Neural cell (in vitro differentiated cells): Measurements from ENCODE around the gene CYP27B1. TPM values are rescaled to one million over a fixed set of nuclear protein-coding genes. Genes with fewer than 3 reads are reported as not detected.

ENCODE experiments used
- H2AFZ ChIP-seq: fragments of 200-600, 300-800 bp; sonication (generic), shearing (Covaris generic); 2 replicates; pipeline ENCODE4 v1.6.0; 2014; ENCODE audit warnings: low read depth, mild to moderate bottlenecking, antibody characterized with exemption, low read length, moderate library complexity
- H3F3A ChIP-seq: fragments of 200-600 bp; shearing (Covaris generic); 2 replicates; pipeline ENCODE4 v1.6.1; 2016; ENCODE audit warnings: mild to moderate bottlenecking, moderate library complexity, mixed read lengths, antibody characterized with exemption, low read length; ENCODE audit not compliant: insufficient read depth, poor library complexity, severe bottlenecking
- H3K27ac ChIP-seq: fragments of 200-600, 300-800 bp; sonication (generic), shearing (Covaris generic); 2 replicates; pipeline ENCODE4 v1.5.1; 2014; ENCODE audit warnings: mild to moderate bottlenecking, low read length, moderate library complexity
- H3K27me3 ChIP-seq: fragments of 300-800, 200-600 bp; sonication (generic), shearing (Covaris generic); 2 replicates; pipeline ENCODE4 v1.6.0; 2014; ENCODE audit warnings: mild to moderate bottlenecking, low read depth, low read length, moderate library complexity; ENCODE audit not compliant: insufficient read depth
- H3K36me3 ChIP-seq: fragments of 300-800, 200-600 bp; sonication (generic), shearing (Covaris generic); 2 replicates; pipeline ENCODE4 v1.5.1; 2014; ENCODE audit warnings: mild to moderate bottlenecking, antibody characterized with exemption, low read length, moderate library complexity; ENCODE audit not compliant: insufficient read depth
- H3K4me2 ChIP-seq: fragments of 300-800, 200-600 bp; sonication (generic), shearing (Covaris generic); 2 replicates; pipeline ENCODE4 v1.6.0; 2014; ENCODE audit warnings: mild to moderate bottlenecking, low read length
- H3K4me3 ChIP-seq: fragments of 300-800, 200-600 bp; sonication (generic), shearing (Covaris generic); 2 replicates; pipeline ENCODE4 v1.5.1; 2014; ENCODE audit warnings: mild to moderate bottlenecking, low read length, moderate library complexity
- H3K79me2 ChIP-seq: fragments of 200-600 bp; shearing (Covaris generic); replicated peaks from 2 replicates; pipeline ENCODE4 v1.6.0; 2014; ENCODE audit warnings: mild to moderate bottlenecking, low read length, moderate library complexity; ENCODE audit not compliant: insufficient read depth
- H3K9ac ChIP-seq: fragments of 300-800, 200-600 bp; sonication (generic), shearing (Covaris generic); 2 replicates; pipeline ENCODE4 v1.6.1; 2016; ENCODE audit warnings: mild to moderate bottlenecking, low read length, mixed read lengths
- H3K9me2 ChIP-seq: fragments of 200-600 bp; shearing (Covaris generic); 2 replicates; pipeline ENCODE4 v1.6.1; 2016; ENCODE audit warnings: mild to moderate bottlenecking, low read length, mixed read lengths; ENCODE audit not compliant: insufficient read depth
- H3K9me3 ChIP-seq: fragments of 200-600, 300-800 bp; sonication (generic), shearing (Covaris generic); 2 replicates; pipeline ENCODE4 v1.6.1; 2016; ENCODE audit warnings: mild to moderate bottlenecking, mixed run types, low read length, moderate library complexity, mixed read lengths
- H4K20me1 ChIP-seq: fragments of 200-600 bp; shearing (Covaris generic); 2 replicates; pipeline ENCODE4 v1.6.1; 2016; ENCODE audit warnings: mild to moderate bottlenecking, mixed run types; ENCODE audit not compliant: insufficient read depth
- EP300 ChIP-seq: fragments of 450-650 bp; conservative IDR thresholded peaks from 2 replicates; pipeline ENCODE4 v1.6.1; 2014; ENCODE audit warnings: antibody characterized with exemption, mild to moderate bottlenecking, moderate library complexity; ENCODE audit not compliant: poor library complexity, severe bottlenecking
- EZH2 ChIP-seq: fragments of 200-600, 300-800 bp; shearing (Covaris generic), sonication (generic); IDR thresholded peaks from 2 replicates; pipeline ENCODE4 v1.6.1; 2014; ENCODE audit warnings: antibody characterized with exemption, low read length, borderline replicate concordance, mild to moderate bottlenecking; ENCODE audit not compliant: insufficient read depth, poor library complexity, severe bottlenecking
- MXI1 ChIP-seq: fragments of 450-650 bp; conservative IDR thresholded peaks from 2 replicates; pipeline ENCODE4 v1.6.1; 2014; ENCODE audit warnings: antibody characterized with exemption, mild to moderate bottlenecking; ENCODE audit not compliant: poor library complexity, severe bottlenecking
- POLR2AphosphoS5 ChIP-seq: IDR thresholded peaks from 2 replicates; pipeline ENCODE4 v1.6.1; 2012
- RAD21 ChIP-seq: fragments of 450-650 bp; conservative IDR thresholded peaks from 2 replicates; pipeline ENCODE4 v1.6.1; 2014; ENCODE audit warnings: antibody characterized with exemption, mild to moderate bottlenecking, moderate library complexity
- SMC3 ChIP-seq: fragments of 450-650 bp; conservative IDR thresholded peaks from 2 replicates; pipeline ENCODE4 v1.6.1; 2014; ENCODE audit warnings: antibody characterized with exemption, mild to moderate bottlenecking, moderate library complexity; ENCODE audit not compliant: poor library complexity
- TAF1 ChIP-seq: IDR thresholded peaks from 2 replicates; pipeline ENCODE4 v1.6.1; 2012; ENCODE audit warnings: low read depth
- polyA plus RNA-seq: library from polyadenylated mRNA; depleted of rRNA; stranded (reverse); fragments of >200 nt; gene quantifications from 2 replicates; pipeline ENCODE4 v1.2.3, GENCODE V29; 2014
- TF ChIP-seq, protein P1 (sequence below): IDR thresholded peaks from 2 replicates; pipeline ENCODE4 v1.6.1; 2012; ENCODE audit warnings: borderline replicate concordance
- TF ChIP-seq, protein P2 (sequence below): fragments of 450-650 bp; IDR thresholded peaks from 2 replicates; pipeline ENCODE4 v1.5.1; 2014; ENCODE audit warnings: antibody characterized with exemption, mild to moderate bottlenecking, moderate library complexity; ENCODE audit not compliant: poor library complexity, severe bottlenecking

CYP27B1 gene
- polyA plus RNA-seq, 1 donor from 2014 or later, result 1.4 TPM

DNA sequence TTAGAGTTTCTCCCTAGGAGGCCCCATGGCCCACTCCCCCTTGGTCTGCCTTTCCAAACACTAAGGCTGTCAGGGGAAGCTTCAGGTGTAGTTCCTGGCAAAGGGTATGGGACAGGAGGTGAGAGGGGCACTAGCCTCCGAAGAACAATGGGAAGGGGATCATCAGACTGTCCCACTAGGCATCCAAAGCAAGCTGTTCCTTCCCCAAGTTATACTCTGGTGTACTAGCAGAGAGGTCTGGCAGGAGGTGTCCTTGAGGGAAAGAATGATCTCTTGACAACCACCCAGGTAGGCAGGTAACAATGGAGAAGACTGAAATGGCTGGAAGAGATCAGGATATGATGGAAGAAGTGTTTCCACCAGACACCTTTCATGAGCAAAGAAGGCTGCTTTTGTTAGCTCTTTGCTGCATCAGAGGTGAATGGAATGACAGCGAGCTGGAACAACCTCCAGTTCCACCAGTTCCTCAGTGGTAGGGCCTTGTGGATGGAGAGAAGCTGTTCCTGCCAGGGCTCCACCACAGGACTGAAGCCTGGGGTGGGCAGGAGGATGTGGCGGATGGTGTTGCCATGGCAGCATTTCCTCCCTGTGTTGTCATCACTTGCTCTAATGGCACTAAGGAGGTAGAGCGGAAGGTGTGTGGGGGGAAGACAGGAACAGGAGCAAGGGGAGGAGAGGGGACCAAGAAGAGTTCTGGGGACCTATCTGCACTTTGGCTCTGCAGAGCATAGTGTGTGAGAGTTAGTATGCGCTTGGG, 26.0 kb downstream of the CYP27B1 start:
- peak overlapping the region; percentile 15 for H3K9ac ChIP-seq
- no peaks in the 10 kb centered on the region for H3K9me3 ChIP-seq
- H3K27me3 ChIP-seq, result peaks cover 23% of the 10 kb centered on the region
- no peak for TF ChIP-seq RAD21
- TF ChIP-seq, protein P1, sequence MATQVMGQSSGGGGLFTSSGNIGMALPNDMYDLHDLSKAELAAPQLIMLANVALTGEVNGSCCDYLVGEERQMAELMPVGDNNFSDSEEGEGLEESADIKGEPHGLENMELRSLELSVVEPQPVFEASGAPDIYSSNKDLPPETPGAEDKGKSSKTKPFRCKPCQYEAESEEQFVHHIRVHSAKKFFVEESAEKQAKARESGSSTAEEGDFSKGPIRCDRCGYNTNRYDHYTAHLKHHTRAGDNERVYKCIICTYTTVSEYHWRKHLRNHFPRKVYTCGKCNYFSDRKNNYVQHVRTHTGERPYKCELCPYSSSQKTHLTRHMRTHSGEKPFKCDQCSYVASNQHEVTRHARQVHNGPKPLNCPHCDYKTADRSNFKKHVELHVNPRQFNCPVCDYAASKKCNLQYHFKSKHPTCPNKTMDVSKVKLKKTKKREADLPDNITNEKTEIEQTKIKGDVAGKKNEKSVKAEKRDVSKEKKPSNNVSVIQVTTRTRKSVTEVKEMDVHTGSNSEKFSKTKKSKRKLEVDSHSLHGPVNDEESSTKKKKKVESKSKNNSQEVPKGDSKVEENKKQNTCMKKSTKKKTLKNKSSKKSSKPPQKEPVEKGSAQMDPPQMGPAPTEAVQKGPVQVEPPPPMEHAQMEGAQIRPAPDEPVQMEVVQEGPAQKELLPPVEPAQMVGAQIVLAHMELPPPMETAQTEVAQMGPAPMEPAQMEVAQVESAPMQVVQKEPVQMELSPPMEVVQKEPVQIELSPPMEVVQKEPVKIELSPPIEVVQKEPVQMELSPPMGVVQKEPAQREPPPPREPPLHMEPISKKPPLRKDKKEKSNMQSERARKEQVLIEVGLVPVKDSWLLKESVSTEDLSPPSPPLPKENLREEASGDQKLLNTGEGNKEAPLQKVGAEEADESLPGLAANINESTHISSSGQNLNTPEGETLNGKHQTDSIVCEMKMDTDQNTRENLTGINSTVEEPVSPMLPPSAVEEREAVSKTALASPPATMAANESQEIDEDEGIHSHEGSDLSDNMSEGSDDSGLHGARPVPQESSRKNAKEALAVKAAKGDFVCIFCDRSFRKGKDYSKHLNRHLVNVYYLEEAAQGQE, result peak; percentile 29
- peak; percentile 51 for TF ChIP-seq EP300
- peak; percentile 27 for TF ChIP-seq MXI1
- TF ChIP-seq SMC3, result no peak
- TF ChIP-seq EZH2, result no peak
- TF ChIP-seq TAF1, result no peak
- peak; percentile 86 for TF ChIP-seq POLR2AphosphoS5
- TF ChIP-seq, protein P2, sequence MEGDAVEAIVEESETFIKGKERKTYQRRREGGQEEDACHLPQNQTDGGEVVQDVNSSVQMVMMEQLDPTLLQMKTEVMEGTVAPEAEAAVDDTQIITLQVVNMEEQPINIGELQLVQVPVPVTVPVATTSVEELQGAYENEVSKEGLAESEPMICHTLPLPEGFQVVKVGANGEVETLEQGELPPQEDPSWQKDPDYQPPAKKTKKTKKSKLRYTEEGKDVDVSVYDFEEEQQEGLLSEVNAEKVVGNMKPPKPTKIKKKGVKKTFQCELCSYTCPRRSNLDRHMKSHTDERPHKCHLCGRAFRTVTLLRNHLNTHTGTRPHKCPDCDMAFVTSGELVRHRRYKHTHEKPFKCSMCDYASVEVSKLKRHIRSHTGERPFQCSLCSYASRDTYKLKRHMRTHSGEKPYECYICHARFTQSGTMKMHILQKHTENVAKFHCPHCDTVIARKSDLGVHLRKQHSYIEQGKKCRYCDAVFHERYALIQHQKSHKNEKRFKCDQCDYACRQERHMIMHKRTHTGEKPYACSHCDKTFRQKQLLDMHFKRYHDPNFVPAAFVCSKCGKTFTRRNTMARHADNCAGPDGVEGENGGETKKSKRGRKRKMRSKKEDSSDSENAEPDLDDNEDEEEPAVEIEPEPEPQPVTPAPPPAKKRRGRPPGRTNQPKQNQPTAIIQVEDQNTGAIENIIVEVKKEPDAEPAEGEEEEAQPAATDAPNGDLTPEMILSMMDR, result no peak
- H3F3A ChIP-seq, result no peaks in the 10 kb centered on the region
- peaks cover 15% of the 10 kb centered on the region for H4K20me1 ChIP-seq
- no peak overlapping the region for H2AFZ ChIP-seq
- no peaks in the 10 kb centered on the region for H3K79me2 ChIP-seq
- H3K9me2 ChIP-seq, result no peaks in the 10 kb centered on the region
- H3K36me3 ChIP-seq, result no peaks in the 10 kb centered on the region
- peak overlapping the region; percentile 47 for H3K27ac ChIP-seq
- H3K4me3 ChIP-seq, result peak overlapping the region; percentile 32
- no peak overlapping the region for H3K4me2 ChIP-seq

DNA sequence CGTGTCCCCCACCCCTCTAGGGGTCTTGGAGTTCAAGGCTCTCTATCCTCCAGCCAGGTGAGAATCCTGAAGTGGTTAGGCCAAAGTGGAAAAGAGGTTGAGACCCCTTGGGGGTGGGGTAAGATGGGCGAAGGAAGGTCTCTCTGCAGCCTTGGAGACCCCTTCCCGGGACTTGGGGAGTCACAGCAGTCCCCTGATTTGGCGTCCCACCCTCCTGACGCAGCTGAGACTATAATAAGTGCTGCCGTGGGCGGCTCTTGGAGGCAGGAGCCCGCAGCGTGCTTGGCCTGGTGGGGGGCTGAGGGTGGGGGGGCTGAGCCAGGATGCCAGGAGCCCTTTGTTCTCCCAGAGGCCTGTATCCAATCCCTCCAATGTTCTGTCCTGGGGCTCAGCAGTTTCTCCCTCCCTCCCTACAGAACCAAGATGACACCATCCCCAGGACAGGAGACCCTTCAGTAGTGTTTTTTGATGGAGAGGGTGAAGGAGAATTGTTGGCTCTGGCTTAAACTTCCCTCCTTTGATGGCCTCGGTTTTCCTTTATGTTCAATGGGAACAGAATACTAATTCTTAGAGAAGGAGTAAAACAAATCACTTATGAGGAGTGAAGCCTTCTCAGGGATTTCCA, 26.9 kb downstream of the CYP27B1 start:
- Histone ChIP-seq H3K79me2 (no peaks in the 10 kb centered on the region), H4K20me1 (peaks cover 20% of the 10 kb centered on the region), H3K36me3 (no peaks in the 10 kb centered on the region), H3K27me3 (peaks cover 30% of the 10 kb centered on the region), H3K9me2 (no peaks in the 10 kb centered on the region), H3K4me2 (no peak overlapping the region), H2AFZ (no peak overlapping the region), H3F3A (no peaks in the 10 kb centered on the region), H3K27ac (no peak overlapping the region), H3K9me3 (no peaks in the 10 kb centered on the region), H3K4me3 (peak overlapping the region; percentile 88), H3K9ac (peak overlapping the region; percentile 31)
- no peak for TF ChIP-seq RAD21
- no peak for TF ChIP-seq POLR2AphosphoS5
- TF ChIP-seq, protein P2, result no peak
- no peak for TF ChIP-seq EZH2
- no peak for TF ChIP-seq EP300
- no peak for TF ChIP-seq SMC3
- no peak for TF ChIP-seq MXI1
- TF ChIP-seq TAF1, result no peak
- TF ChIP-seq, protein P1, result no peak
